H1 (cell line): ENCODE measurements around the gene METAP1D. TPM values are rescaled to one million over a fixed set of nuclear protein-coding genes. Genes with fewer than 3 reads are reported as not detected.

ENCODE experiments used
- CTCF ChIA-PET: fragments of 300-600 bp; sonication (Branson Sonifier 250); formaldehyde crosslinking; loops from one replicate; lab custom pipeline; 2021; ENCODE audit not compliant: partially characterized antibody; lab: Charles Lee
- POLR2A ChIA-PET: fragments of 300-600 bp; sonication (Branson Sonifier 250); formaldehyde crosslinking; loops from one replicate; lab custom pipeline; 2021; ENCODE audit warnings: inconsistent platforms; ENCODE audit not compliant: partially characterized antibody; lab: Charles Lee
- DNase-seq, 2 experiments: peaks; one replicate each; pipeline versions ENCODE4 v3.0.0 to v3.0.0-alpha.2; 2010 to 2022; ENCODE audit warnings: low spot score in 2 of 2, low read depth in 1 of 2, mixed read lengths in 1 of 2
- FAIRE-seq: peaks from 2 replicates; lab custom pipeline; 2011; peaks lifted over from hg19 to GRCh38; lab: Jason Lieb, UNC
- H2AFZ ChIP-seq: 2 replicates; pipeline ENCODE4 v1.8.1; 2012; ENCODE audit warnings: low read length, inconsistent platforms
- H2AK5ac ChIP-seq: 2 replicates; pipeline ENCODE4 v1.6.1; 2013; ENCODE audit warnings: low read depth, low read length
- H2BK120ac ChIP-seq: replicated peaks from 2 replicates; pipeline ENCODE3; 2013; ENCODE audit warnings: low read depth, low read length, inconsistent platforms
- H2BK12ac ChIP-seq: 2 replicates; pipeline ENCODE4 v1.6.1; 2013; ENCODE audit warnings: low read depth, low read length
- H2BK15ac ChIP-seq: 2 replicates; pipeline ENCODE4 v1.6.1; 2013; ENCODE audit warnings: low read length
- H2BK20ac ChIP-seq: 2 replicates; pipeline ENCODE4 v1.6.1; 2013; ENCODE audit warnings: low read length
- H2BK5ac ChIP-seq: 2 replicates; pipeline ENCODE4 v1.6.1; 2013; ENCODE audit warnings: low read depth, low read length
- H3K14ac ChIP-seq: 2 replicates; pipeline ENCODE4 v1.6.1; 2013; ENCODE audit warnings: inconsistent platforms; ENCODE audit not compliant: insufficient read length
- H3K18ac ChIP-seq: 2 replicates; pipeline ENCODE4 v1.6.1; 2013; ENCODE audit warnings: low read length; ENCODE audit errors: extremely low read depth
- H3K23ac ChIP-seq: 2 replicates; pipeline ENCODE4 v1.6.1; 2013; ENCODE audit warnings: inconsistent platforms; ENCODE audit not compliant: insufficient read length
- H3K23me2 ChIP-seq: 2 replicates; pipeline ENCODE4 v1.6.1; 2013; ENCODE audit warnings: low read depth, low read length
- H3K27ac ChIP-seq: 2 replicates; pipeline ENCODE4 v1.6.1; 2011; ENCODE audit warnings: low read depth, low read length, inconsistent platforms
- H3K27me3 ChIP-seq, 4 experiments: replicated peaks in 1 of 4; 1 replicate in 1 of 4; 2 replicates in 3 of 4; pipeline versions ENCODE4 v1.6.1 to v1.8.1; 2011 to 2013; ENCODE audit warnings: low read length in 3 of 4, mild to moderate bottlenecking in 3 of 4, inconsistent platforms in 2 of 4, mixed read lengths in 2 of 4, moderate library complexity in 1 of 4; ENCODE audit not compliant: control insufficient read depth in 3 of 4, insufficient read depth in 3 of 4; ENCODE audit errors: extremely low read depth in 1 of 4
- H3K36me3 ChIP-seq, 4 experiments: 2 replicates each; pipeline versions ENCODE4 v1.6.1 to v1.8.1; 2011 to 2013; ENCODE audit warnings: mild to moderate bottlenecking in 4 of 4, low read length in 3 of 4, moderate library complexity in 2 of 4, control low read depth in 1 of 4, inconsistent platforms in 1 of 4; ENCODE audit not compliant: insufficient read depth in 4 of 4, control insufficient read depth in 2 of 4
- H3K4ac ChIP-seq: replicated peaks from 2 replicates; pipeline ENCODE3; 2013; ENCODE audit warnings: low read length, low read depth, mixed read lengths, inconsistent platforms; ENCODE audit not compliant: insufficient read length
- H3K4me1 ChIP-seq, 4 experiments: replicated peaks in 1 of 4; 1 replicate in 1 of 4; 2 replicates in 3 of 4; pipeline versions ENCODE4 v1.6.1 to v1.8.1; 2011 to 2013; ENCODE audit warnings: low read length in 3 of 4, inconsistent platforms in 2 of 4, mixed read lengths in 1 of 4; ENCODE audit not compliant: insufficient read depth in 4 of 4, control insufficient read depth in 3 of 4
- H3K4me2 ChIP-seq, 2 experiments: 2 replicates each; pipeline versions ENCODE4 v1.6.1 to v1.8.1; 2011 to 2013; ENCODE audit warnings: low read depth in 2 of 2, low read length in 2 of 2, control low read depth in 1 of 2, inconsistent platforms in 1 of 2, mild to moderate bottlenecking in 1 of 2; ENCODE audit not compliant: insufficient read depth in 1 of 2
- H3K4me3 ChIP-seq, 4 experiments: fragments of 200-600, 300-600 bp in 1 of 4; sonication (generic), shearing (Covaris generic), sonication (Bioruptor Twin) in 1 of 4; 2 replicates each; pipeline versions ENCODE4 v1.5.1 to v1.8.1; 2011 to 2016; ENCODE audit warnings: low read length in 4 of 4, low read depth in 3 of 4, control low read depth in 2 of 4, inconsistent platforms in 2 of 4, mild to moderate bottlenecking in 2 of 4, mixed read lengths in 1 of 4, moderate library complexity in 1 of 4; ENCODE audit not compliant: insufficient read depth in 2 of 4; ENCODE audit errors: extremely low read depth in 1 of 4
- H3K56ac ChIP-seq: replicated peaks from 2 replicates; pipeline ENCODE3; 2013; ENCODE audit warnings: low read depth, mild to moderate bottlenecking, mixed read lengths, low read length, inconsistent platforms; ENCODE audit not compliant: insufficient read length
- H3K79me1 ChIP-seq: 2 replicates; pipeline ENCODE4 v1.6.1; 2013; ENCODE audit warnings: low read depth, low read length, control low read depth
- H3K79me2 ChIP-seq, 2 experiments: 2 replicates each; pipeline versions ENCODE4 v1.6.1 to v1.8.1; 2012 to 2013; ENCODE audit warnings: low read length in 2 of 2, mild to moderate bottlenecking in 2 of 2, inconsistent platforms in 1 of 2; ENCODE audit not compliant: insufficient read depth in 2 of 2, control insufficient read depth in 1 of 2
- H3K9ac ChIP-seq, 4 experiments: replicated peaks in 1 of 4; 1 replicate in 1 of 4; 2 replicates in 3 of 4; pipeline versions ENCODE4 v1.6.1 to v1.8.1; 2011 to 2013; ENCODE audit warnings: low read depth in 3 of 4, low read length in 3 of 4, control low read depth in 2 of 4, mild to moderate bottlenecking in 2 of 4, moderate library complexity in 2 of 4, inconsistent platforms in 1 of 4; ENCODE audit errors: extremely low read depth in 1 of 4
- H3K9me3 ChIP-seq, 2 experiments: 2 replicates each; pipeline versions ENCODE4 v1.6.1 to v1.8.1; 2012 to 2013; ENCODE audit warnings: mild to moderate bottlenecking in 2 of 2, moderate library complexity in 2 of 2, control low read depth in 1 of 2, inconsistent platforms in 1 of 2, low read depth in 1 of 2, low read length in 1 of 2, mixed read lengths in 1 of 2; ENCODE audit not compliant: insufficient read depth in 2 of 2
- H4K20me1 ChIP-seq, 2 experiments: replicated peaks in 1 of 2; 2 replicates each; pipeline versions ENCODE3 to v1.8.1; 2011 to 2013; ENCODE audit warnings: inconsistent platforms in 2 of 2, low read length in 2 of 2, mild to moderate bottlenecking in 1 of 2; ENCODE audit not compliant: insufficient read depth in 2 of 2, control insufficient read depth in 1 of 2
- H4K5ac ChIP-seq: 2 replicates; pipeline ENCODE4 v1.6.1; 2013; ENCODE audit warnings: low read length, low read depth, mixed read lengths, inconsistent platforms; ENCODE audit not compliant: insufficient read length
- H4K8ac ChIP-seq: 2 replicates; pipeline ENCODE4 v1.8.0; 2013; ENCODE audit warnings: mild to moderate bottlenecking, moderate library complexity, low read length, inconsistent platforms; ENCODE audit not compliant: insufficient read depth; ENCODE audit errors: extremely low read depth
- H4K91ac ChIP-seq: replicated peaks from 2 replicates; pipeline ENCODE3; 2013; ENCODE audit warnings: low read length, mixed read lengths, inconsistent platforms; ENCODE audit not compliant: insufficient read length
- EP300 ChIP-seq, 2 experiments: IDR thresholded peaks; 1 replicate in 1 of 2; 2 replicates in 1 of 2; pipeline ENCODE4 v1.6.1; 2011 to 2012; ENCODE audit warnings: low read depth in 2 of 2, low read length in 2 of 2, mild to moderate bottlenecking in 2 of 2, borderline replicate concordance in 1 of 2, inconsistent platforms in 1 of 2, moderate library complexity in 1 of 2
- MAFK ChIP-seq: IDR thresholded peaks from 2 replicates; pipeline ENCODE4 v1.6.1; 2012; ENCODE audit warnings: low read depth, mild to moderate bottlenecking, improper control_type of control experiment, low read length
- NRF1 ChIP-seq: IDR thresholded peaks from 2 replicates; pipeline ENCODE4 v1.6.1; 2011; ENCODE audit warnings: mild to moderate bottlenecking, low read depth, low read length, improper control_type of control experiment
- WGBS, 2 experiments: shearing (Covaris generic) in 1 of 2; methylation state at CpG; one replicate each; pipeline versions ENCODE4 v1.1.6 to v1.1.7; 2013 to 2015; ENCODE audit warnings: low lambda C conversion rate in 2 of 2, mixed read lengths in 2 of 2, inconsistent platforms in 1 of 2, low coverage in 1 of 2, missing lambda C conversion rate in 1 of 2; ENCODE audit not compliant: insufficient replicate concordance in 2 of 2, insufficient coverage in 1 of 2, insufficient read length in 1 of 2; ENCODE audit errors: extremely low coverage in 1 of 2, missing lambda C conversion rate in 1 of 2; 5-methylcytosine and 5-hydroxymethylcytosine counted together
- polyA plus RNA-seq, 7 experiments: library from polyadenylated mRNA; depleted of rRNA in 3 of 7; stranded (reverse) in 5 of 7; unstranded in 2 of 7; fragments of >200 nt in 5 of 7; fragments of 200-250 nt in 2 of 7; gene quantifications; 1 replicate in 5 of 7; 2 replicates in 1 of 7; 4 replicates in 1 of 7; pipeline versions ENCODE4 v1.2.1 to v1.2.3, GENCODE V29; 2011 to 2013; ENCODE audit warnings: missing spikeins in 2 of 7, mixed read lengths in 2 of 7
- total RNA-seq: library from RNA; stranded (reverse); fragmentation: NEBNext Ultra II Directional; extraction: Animal tissue kit (Norgen Biotek cat#: 25700); gene quantifications from 2 replicates; pipeline ENCODE4 v1.2.1, GENCODE V29; 2021
- TF ChIP-seq, protein P1 (sequence below): IDR thresholded peaks from 2 replicates; pipeline ENCODE4 v1.6.1; 2012; ENCODE audit warnings: low read length, inconsistent platforms

The METAP1D gene
- total and polyA plus RNA-seq, 2 of the 8 experiments (the other 6 are each of a cell fraction or from before 2014, with no cell fraction given) = 3.9 to 6.2 TPM

DNA sequence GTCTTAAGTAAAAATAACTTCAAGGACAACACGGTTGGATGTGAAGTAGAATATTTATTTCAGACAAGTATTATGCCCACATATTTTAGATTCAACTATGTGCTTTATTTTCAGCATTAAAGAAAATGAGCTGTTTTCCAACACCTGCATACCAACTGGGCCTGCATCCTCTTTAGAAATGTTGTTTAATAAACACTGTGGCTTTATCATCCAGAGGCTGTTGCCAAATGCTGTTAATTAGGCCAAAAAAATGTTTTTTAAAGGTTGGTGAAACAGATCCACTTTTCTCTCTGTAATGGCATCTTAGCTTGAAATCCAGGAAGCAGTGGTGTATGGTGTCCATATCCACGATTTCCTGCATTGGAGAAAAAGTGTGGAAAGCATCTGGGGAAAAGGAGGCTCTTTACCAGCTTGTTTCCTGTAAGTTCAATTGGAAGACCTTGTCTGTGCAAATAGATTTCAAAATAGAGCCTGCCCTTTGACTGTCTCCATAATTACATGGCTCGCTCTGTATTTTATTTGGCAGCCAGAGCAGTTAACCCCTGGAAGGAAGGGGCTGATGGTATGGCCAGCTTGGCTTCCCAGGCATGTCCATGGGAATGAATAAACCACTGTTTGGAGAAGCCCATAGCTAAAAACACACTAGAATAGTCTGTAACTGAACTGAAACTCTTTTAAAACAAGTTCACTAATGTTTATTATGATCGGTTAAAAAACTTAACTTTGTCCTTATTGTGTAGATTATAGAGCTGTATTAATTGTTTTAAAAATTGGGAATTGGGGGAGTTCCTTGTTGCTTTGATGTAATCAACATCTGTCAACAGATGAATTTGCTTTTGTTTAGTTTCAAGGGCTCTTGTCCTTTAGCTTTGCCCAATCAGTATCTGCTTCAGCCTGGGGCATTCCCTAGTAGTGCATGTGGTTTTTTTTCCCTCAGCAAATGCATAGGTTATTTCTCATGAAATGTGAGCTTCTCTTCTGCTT, 52.5 kb downstream of the METAP1D start:
- H3K9me3 ChIP-seq = no peaks in the 10 kb centered on the region
- no peak overlapping the region for H3K23ac ChIP-seq
- H3K27ac ChIP-seq = no peak overlapping the region
- no peaks in the 10 kb centered on the region for H3K36me3 ChIP-seq
- H4K5ac ChIP-seq = no peak overlapping the region
- no peak overlapping the region for H2BK5ac ChIP-seq
- H3K9ac ChIP-seq = no peak overlapping the region
- no peak overlapping the region for H2AFZ ChIP-seq
- no peak overlapping the region for H4K91ac ChIP-seq
- no peak overlapping the region for H3K56ac ChIP-seq
- H4K20me1 ChIP-seq = no peaks in the 10 kb centered on the region
- no peak overlapping the region for H3K4ac ChIP-seq
- POLR2A ChIA-PET = interaction anchor here (0.6 to 1.8 kb wide), 4 partner anchors 10 to 52 kb away, joined by 3 to 7 read pairs (median 3); no protein-coding TSS in a partner anchor
- WGBS, 2 experiments = 66% methylated on average over 4 of the region's 4 CpGs; no CpG with 5 or more reads in 1 of the 2 experiments
- no peak overlapping the region for H2AK5ac ChIP-seq
- H3K4me1 ChIP-seq = no peaks in the 10 kb centered on the region; a peak in 2 of 7 replicates
- no peak overlapping the region for H4K8ac ChIP-seq
- H3K27me3 ChIP-seq = no peaks in the 10 kb centered on the region
- no peak overlapping the region for H3K18ac ChIP-seq
- H3K4me3 ChIP-seq = no peak overlapping the region
- H3K23me2 ChIP-seq = no peaks in the 10 kb centered on the region
- no peak overlapping the region for H2BK20ac ChIP-seq
- no peak overlapping the region for H3K4me2 ChIP-seq
- no peaks in the 10 kb centered on the region for H3K79me2 ChIP-seq
- H3K14ac ChIP-seq = no peak overlapping the region
- H3K79me1 ChIP-seq = no peaks in the 10 kb centered on the region
- H2BK15ac ChIP-seq = no peak overlapping the region
- no peak for FAIRE-seq
- no peak for DNase-seq
- H2BK120ac ChIP-seq = no peak overlapping the region
- H2BK12ac ChIP-seq = no peak overlapping the region
- CTCF ChIA-PET = interaction anchor here (0.9 to 1.7 kb wide), 7 partner anchors 8 to 75 kb away, joined by 3 to 4 read pairs (median 3); no protein-coding TSS in a partner anchor
- TF ChIP-seq EP300 (IDR thresholded peaks at IDR 0.05; ENCODE audit: borderline replicate concordance in 1 of 2, low read depth in 2 of 2, low read length in 2 of 2) = no peak
- TF ChIP-seq NRF1 = no peak
- TF ChIP-seq, protein P1, sequence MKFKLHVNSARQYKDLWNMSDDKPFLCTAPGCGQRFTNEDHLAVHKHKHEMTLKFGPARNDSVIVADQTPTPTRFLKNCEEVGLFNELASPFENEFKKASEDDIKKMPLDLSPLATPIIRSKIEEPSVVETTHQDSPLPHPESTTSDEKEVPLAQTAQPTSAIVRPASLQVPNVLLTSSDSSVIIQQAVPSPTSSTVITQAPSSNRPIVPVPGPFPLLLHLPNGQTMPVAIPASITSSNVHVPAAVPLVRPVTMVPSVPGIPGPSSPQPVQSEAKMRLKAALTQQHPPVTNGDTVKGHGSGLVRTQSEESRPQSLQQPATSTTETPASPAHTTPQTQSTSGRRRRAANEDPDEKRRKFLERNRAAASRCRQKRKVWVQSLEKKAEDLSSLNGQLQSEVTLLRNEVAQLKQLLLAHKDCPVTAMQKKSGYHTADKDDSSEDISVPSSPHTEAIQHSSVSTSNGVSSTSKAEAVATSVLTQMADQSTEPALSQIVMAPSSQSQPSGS = no peak
- TF ChIP-seq MAFK = no peak
